Measurements from ENCODE around the gene MEGF6.

GRCh38 chr1:3450983-3451382, 160.3 kb downstream of the MEGF6 start:
- TF ChIP-seq CTCF (IDR thresholded peaks at IDR 0.05) (no peak), EZH2 (IDR thresholded peaks at IDR 0.05; ENCODE audit: borderline replicate concordance, insufficient read depth, low read depth, low read length, poor library complexity, severe bottlenecking) (no peak)
